Uterus (tissue), 4 donors: ENCODE data around the gene TSHZ1. TPM values are rescaled to one million over a fixed set of nuclear protein-coding genes. Genes with fewer than 3 reads are reported as not detected.

Source experiments
- DNase-seq, 2 donors: peaks; one replicate each; pipeline ENCODE4 v3.0.0-alpha.2; 2019 to 2020
- H3K27ac ChIP-seq, 2 donors: fragments of 200-600 bp; sonication (generic); 1 replicate in 1 of 2; 2 replicates in 1 of 2; pipeline ENCODE4 v1.5.1; 2016 to 2018
- H3K27me3 ChIP-seq, 2 donors: fragments of 200-600 bp; sonication (generic); one replicate each; pipeline ENCODE4 v1.5.1; 2018 to 2019; ENCODE audit warnings: control low read depth in 1 of 2
- H3K36me3 ChIP-seq, 2 donors: fragments of 200-600 bp; sonication (generic); one replicate each; pipeline ENCODE4 v1.5.1; 2019; ENCODE audit warnings: control low read depth in 1 of 2
- H3K4me1 ChIP-seq, 2 donors: fragments of 200-600 bp; sonication (generic); one replicate each; pipeline ENCODE4 v1.5.1; 2018 to 2019; ENCODE audit warnings: control low read depth in 1 of 2
- H3K4me3 ChIP-seq, 2 donors: fragments of 200-600 bp; sonication (generic); 1 replicate in 1 of 2; 2 replicates in 1 of 2; pipeline ENCODE4 v1.5.1; 2018 to 2019; ENCODE audit warnings: mild to moderate bottlenecking in 1 of 2
- H3K9me3 ChIP-seq, 2 donors: fragments of 200-600 bp; sonication (generic); one replicate each; pipeline ENCODE4 v1.5.1; 2019; ENCODE audit warnings: control low read depth in 1 of 2
- CTCF ChIP-seq, 4 experiments: fragments of 200-600 bp in 2 of 4; fragments of 450-650 bp in 2 of 4; sonication (generic) in 2 of 4; IDR thresholded peaks; one replicate each; pipeline ENCODE4 v1.5.1; 2016 to 2019; ENCODE audit warnings: antibody characterized with exemption in 4 of 4, mild to moderate bottlenecking in 2 of 4, moderate library complexity in 1 of 4
- POLR2A ChIP-seq, 2 donors: fragments of 450-650 bp; IDR thresholded peaks; one replicate each; pipeline ENCODE4 v1.6.1; 2016; ENCODE audit warnings: antibody characterized with exemption in 2 of 2, mild to moderate bottlenecking in 1 of 2, moderate library complexity in 1 of 2
- intact Hi-C: fragments of 100-400 bp; cut with DNase I; formaldehyde crosslinking; loops from one replicate; pipeline ENCODE4 v1.15.1; 2023; ENCODE audit warnings: low total_unique reads
- total RNA-seq, 4 donors: library from RNA; depleted of rRNA in 3 of 4; stranded (reverse); fragments of >200 nt in 3 of 4; gene quantifications; one replicate each; pipeline versions ENCODE4 v1.1.0 to v1.2.4, GENCODE V29; 2014 to 2023
- donor health status: DM: yes; HTN: yes; CAD: no.

The TSHZ1 gene
- total RNA-seq, 4 donors from 2014 or later = 10.0 to 31.9 (median 21.4) TPM

DNA sequence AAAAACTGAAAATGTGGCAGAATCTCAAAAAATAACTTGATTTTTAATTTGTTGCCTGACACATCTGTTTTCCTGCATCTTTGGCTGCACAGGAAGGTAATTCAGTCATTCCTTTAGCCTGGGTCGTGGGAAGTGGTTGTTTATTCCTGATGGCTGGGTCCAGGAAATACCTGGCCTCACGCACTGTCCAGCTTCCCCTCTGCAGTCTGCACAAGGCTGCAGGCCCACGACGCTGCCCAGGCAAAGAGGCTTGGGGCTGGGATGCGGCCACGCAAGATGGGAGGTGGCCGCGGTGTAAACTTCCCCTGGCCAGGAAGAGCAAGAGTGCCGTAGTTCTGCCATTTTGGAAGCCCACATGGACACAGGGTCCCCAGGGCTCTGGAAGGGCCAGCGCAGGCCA is 28.2 kb downstream of the TSHZ1 start:
- no peaks in the 10 kb centered on the region for H3K4me1 ChIP-seq
- H3K27me3 ChIP-seq = no peaks in the 10 kb centered on the region
- no peaks in the 10 kb centered on the region for H3K36me3 ChIP-seq
- TF ChIP-seq POLR2A (IDR thresholded peaks at IDR 0.05) (no peak), CTCF (IDR thresholded peaks at IDR 0.05) (no peak)
- no peaks in the 10 kb centered on the region for H3K9me3 ChIP-seq
- H3K4me3 ChIP-seq = no peak overlapping the region
- intact Hi-C loops = no loop called here
- H3K27ac ChIP-seq = no peak overlapping the region
- no peak for DNase-seq

GRCh38 chr18:75240433-75240832 is 29.8 kb downstream of the TSHZ1 start:
- no peak overlapping the region for H3K27ac ChIP-seq
- H3K36me3 ChIP-seq = no peaks in the 10 kb centered on the region

GRCh38 chr18:75241705-75242104 is 31.1 kb downstream of the TSHZ1 start:
- peaks cover 3 to 4% of the 10 kb centered on the region in 2 donors for H3K4me1 ChIP-seq
- intact Hi-C loops = no loop called here

More at GRCh38 chr18:75240433-75240832, 29.8 kb downstream of the TSHZ1 start:
- H3K4me3 ChIP-seq = no peak overlapping the region
- H3K4me1 ChIP-seq = no peaks in the 10 kb centered on the region
- H3K27me3 ChIP-seq = no peaks in the 10 kb centered on the region
- DNase-seq = no peak
- intact Hi-C loops = no loop called here
- TF ChIP-seq POLR2A (IDR thresholded peaks at IDR 0.05) (no peak), CTCF (IDR thresholded peaks at IDR 0.05) (no peak)
- no peaks in the 10 kb centered on the region for H3K9me3 ChIP-seq

DNA sequence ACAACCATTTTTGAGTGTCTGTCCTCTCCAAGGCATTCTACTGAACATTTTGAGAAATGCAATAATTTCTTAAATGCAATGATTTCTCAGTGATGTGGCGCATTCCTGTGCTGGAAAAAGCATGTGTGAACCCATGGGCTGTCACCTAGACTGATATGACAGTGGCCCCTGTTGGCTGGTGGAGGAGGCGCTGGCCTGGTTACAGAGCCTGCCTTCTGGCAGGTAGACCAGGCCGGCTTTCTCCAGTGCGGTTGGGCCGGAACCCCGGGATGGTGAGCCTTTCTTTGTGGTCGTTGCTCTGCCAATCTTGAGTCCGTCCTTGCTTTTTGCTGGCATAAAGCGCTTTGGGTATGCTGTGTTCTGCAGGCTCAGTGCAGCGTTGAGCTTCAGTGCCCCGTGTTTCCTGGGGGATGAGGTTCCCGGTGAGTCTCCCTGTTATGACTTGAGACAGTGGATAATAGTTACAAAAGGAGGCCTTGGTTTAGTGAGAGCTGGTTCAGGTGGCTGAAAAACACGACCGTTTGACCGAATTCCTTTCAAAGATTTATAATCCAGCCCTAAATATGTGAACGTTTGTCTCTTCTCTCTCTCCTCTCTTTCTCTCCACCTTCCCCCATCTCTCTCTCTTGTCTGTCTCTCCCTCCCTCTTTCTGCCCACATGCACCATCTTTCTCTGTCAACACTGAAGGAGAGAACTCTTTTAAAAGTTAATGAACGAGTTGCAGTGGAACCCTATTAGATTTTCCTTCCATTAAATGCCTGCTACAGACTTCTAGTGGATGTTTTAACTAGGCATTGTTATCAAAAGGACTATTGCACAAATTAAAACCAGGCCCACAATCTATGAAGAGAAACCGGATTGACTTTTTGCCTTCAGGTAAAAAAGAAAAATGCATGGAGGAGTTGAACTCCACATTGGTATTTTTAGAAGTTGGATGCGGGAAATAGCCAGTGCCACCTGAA is 34.0 kb downstream of the TSHZ1 start:
- intact Hi-C loops = no loop called here

More at GRCh38 chr18:75241705-75242104, 31.1 kb downstream of the TSHZ1 start:
- no peaks in the 10 kb centered on the region for H3K27me3 ChIP-seq
- H3K9me3 ChIP-seq = no peaks in the 10 kb centered on the region
- no peaks in the 10 kb centered on the region for H3K36me3 ChIP-seq
- H3K27ac ChIP-seq = no peak overlapping the region
- DNase-seq = no peak
- H3K4me3 ChIP-seq = no peak overlapping the region
- TF ChIP-seq POLR2A (IDR thresholded peaks at IDR 0.05) (no peak), CTCF (IDR thresholded peaks at IDR 0.05) (no peak)

More for the DNA sequence above, 34.0 kb downstream of the TSHZ1 start:
- no peak for DNase-seq
- Histone ChIP-seq H3K9me3 (no peaks in the 10 kb centered on the region), H3K4me1 (peaks cover 4% of the 10 kb centered on the region in 2 donors), H3K4me3 (no peak overlapping the region), H3K27ac (no peak overlapping the region), H3K36me3 (no peaks in the 10 kb centered on the region), H3K27me3 (no peaks in the 10 kb centered on the region)
- TF ChIP-seq POLR2A (IDR thresholded peaks at IDR 0.05) = no peak
- peak in 1 of 4 experiments; percentile 5 for TF ChIP-seq CTCF (IDR thresholded peaks at IDR 0.05)
